Measurements from ENCODE around the gene OR4M1.
"Not testable (repeated sequence)": the region's sequence is repeated elsewhere in the genome, so short reads cannot be mapped to it uniquely, and the experiment has no call there.

The OR4M1 gene

GRCh38 chr14:19823765-19824164 lies 50.5 kb downstream of the OR4M1 start:
- DNase-seq = no peak

- not testable (repeated sequence) for DNase-seq
Measured at GRCh38 chr14:19827626-19828244, 54.4 kb downstream of the OR4M1 start.

GRCh38 chr14:19828314-19828713 lies 55.0 kb downstream of the OR4M1 start:
- DNase-seq = no peak
